ENCODE data around the gene LRRC8B. TPM values are rescaled to one million over a fixed set of nuclear protein-coding genes. Genes with fewer than 3 reads are reported as not detected.

The LRRC8B gene
- total RNA-seq, 2 donors from 2014 or later, result 5.5 to 6.5 TPM

- TF ChIP-seq CTCF (IDR thresholded peaks at IDR 0.05), result no peak
- Histone ChIP-seq H3K27ac (no peak overlapping the region), H3K36me3 (no peaks in the 10 kb centered on the region), H3K4me3 (no peak overlapping the region), H3K27me3 (replicated peaks; ENCODE audit: insufficient read depth) (no peaks in the 10 kb centered on the region), H3K4me1 (ENCODE audit: control insufficient read depth in 1 of 2, low read depth in 2 of 2) (no peaks in the 10 kb centered on the region), H3K9me3 (no peaks in the 10 kb centered on the region)
- ATAC-seq (ENCODE audit: insufficient number of reproducible peaks, low FRiP score, low read depth) (no peak), DNase-seq (ENCODE audit: low spot score) (no peak)
Observed at GRCh38 chr1:89603651-89604413, 79.2 kb downstream of the LRRC8B start.

GRCh38 chr1:89604414-89604735 lies 79.7 kb downstream of the LRRC8B start:
- no peak overlapping the region for H3K27ac ChIP-seq

GRCh38 chr1:89605692-89606091 lies 81.1 kb downstream of the LRRC8B start:
- TF ChIP-seq CTCF (IDR thresholded peaks at IDR 0.05), result no peak

More at GRCh38 chr1:89604414-89604735, 79.7 kb downstream of the LRRC8B start:
- Histone ChIP-seq H3K36me3 (no peaks in the 10 kb centered on the region), H3K27me3 (replicated peaks; ENCODE audit: insufficient read depth) (no peaks in the 10 kb centered on the region), H3K4me3 (no peak overlapping the region), H3K4me1 (ENCODE audit: control insufficient read depth in 1 of 2, low read depth in 2 of 2) (no peaks in the 10 kb centered on the region), H3K9me3 (no peaks in the 10 kb centered on the region)
- DNase-seq (ENCODE audit: low spot score) (no peak), ATAC-seq (ENCODE audit: insufficient number of reproducible peaks, low FRiP score, low read depth) (no peak)
- TF ChIP-seq CTCF (IDR thresholded peaks at IDR 0.05), result no peak

GRCh38 chr1:89606227-89606980 lies 81.8 kb downstream of the LRRC8B start:
- Histone ChIP-seq H3K27me3 (replicated peaks; ENCODE audit: insufficient read depth) (no peaks in the 10 kb centered on the region), H3K4me1 (ENCODE audit: control insufficient read depth in 1 of 2, low read depth in 2 of 2) (no peaks in the 10 kb centered on the region), H3K9me3 (no peaks in the 10 kb centered on the region), H3K4me3 (no peak overlapping the region), H3K36me3 (no peaks in the 10 kb centered on the region), H3K27ac (no peak overlapping the region)
- ATAC-seq (ENCODE audit: insufficient number of reproducible peaks, low FRiP score, low read depth), result no peak
- no peak for DNase-seq (ENCODE audit: low spot score)
- TF ChIP-seq CTCF (IDR thresholded peaks at IDR 0.05), result no peak

More at GRCh38 chr1:89605692-89606091, 81.1 kb downstream of the LRRC8B start:
- no peak for ATAC-seq (ENCODE audit: insufficient number of reproducible peaks, low FRiP score, low read depth)
- H3K27me3 ChIP-seq (replicated peaks; ENCODE audit: insufficient read depth), result no peaks in the 10 kb centered on the region
- no peaks in the 10 kb centered on the region for H3K4me1 ChIP-seq (ENCODE audit: control insufficient read depth in 1 of 2, low read depth in 2 of 2)
- H3K27ac ChIP-seq, result no peak overlapping the region
- H3K4me3 ChIP-seq, result no peak overlapping the region
- H3K9me3 ChIP-seq, result no peaks in the 10 kb centered on the region
- H3K36me3 ChIP-seq, result no peaks in the 10 kb centered on the region
- no peak for DNase-seq (ENCODE audit: low spot score)

- no peaks in the 10 kb centered on the region for H3K27me3 ChIP-seq (replicated peaks; ENCODE audit: insufficient read depth)
- H3K36me3 ChIP-seq, result no peaks in the 10 kb centered on the region
- H3K27ac ChIP-seq, result no peak overlapping the region
- TF ChIP-seq CTCF (IDR thresholded peaks at IDR 0.05), result no peak
- ATAC-seq (ENCODE audit: insufficient number of reproducible peaks, low FRiP score, low read depth) (no peak), DNase-seq (ENCODE audit: low spot score) (no peak)
- no peak overlapping the region for H3K4me3 ChIP-seq
- H3K9me3 ChIP-seq, result no peaks in the 10 kb centered on the region
- no peaks in the 10 kb centered on the region for H3K4me1 ChIP-seq (ENCODE audit: control insufficient read depth in 1 of 2, low read depth in 2 of 2)
Observed at GRCh38 chr1:89607156-89607555, 82.5 kb downstream of the LRRC8B start.

All from thoracic aorta (tissue), 2 donors.